HG02623 (cell line): ENCODE measurements around the gene HTR6.
"Not testable (repeated sequence)": the region's sequence is repeated elsewhere in the genome, so short reads cannot be mapped to it uniquely, and the experiment has no call there.

Source experiments
- ATAC-seq: cut with Tn5 transposase; IDR thresholded peaks from one replicate; pipeline ENCODE4 v1.9.1; 2021; ENCODE audit warnings: moderate library complexity; ENCODE audit not compliant: unreplicated experiment

HTR6 gene

GRCh38 chr1:19664453-19665185 is at the start of gene HTR6:
Gene HTR6 (plus strand): TSS chr1:19664875. CDS start chr1:19665754, 879 bp downstream.
- ATAC-seq, result no peak

GRCh38 chr1:19615438-19615837 is 49.2 kb upstream of the HTR6 start:
- ATAC-seq, result no peak

- ATAC-seq, result no peak
Measured at GRCh38 chr1:19616489-19616888, 48.2 kb upstream of the HTR6 start.

- ATAC-seq, result no peak
Measured at GRCh38 chr1:19617376-19617775, 47.3 kb upstream of the HTR6 start.

- no peak for ATAC-seq
Measured at GRCh38 chr1:19618428-19618827, 46.2 kb upstream of the HTR6 start.

GRCh38 chr1:19619697-19620384 is 44.8 kb upstream of the HTR6 start:
- ATAC-seq, result no peak

- ATAC-seq, result no peak
Measured at GRCh38 chr1:19620786-19621185, 43.9 kb upstream of the HTR6 start.

- ATAC-seq, result no peak
Measured at GRCh38 chr1:19621274-19621950, 43.3 kb upstream of the HTR6 start.

GRCh38 chr1:19622204-19622603 is 42.5 kb upstream of the HTR6 start:
- no peak for ATAC-seq

- no peak for ATAC-seq
Measured at GRCh38 chr1:19623523-19623922, 41.2 kb upstream of the HTR6 start.

GRCh38 chr1:19625291-19625937 is 39.3 kb upstream of the HTR6 start:
- ATAC-seq, result no peak

GRCh38 chr1:19628879-19629278 is 35.8 kb upstream of the HTR6 start:
- no peak for ATAC-seq

GRCh38 chr1:19629357-19629756 is 35.3 kb upstream of the HTR6 start:
- ATAC-seq, result no peak

GRCh38 chr1:19630192-19630591 is 34.5 kb upstream of the HTR6 start:
- ATAC-seq, result not testable (repeated sequence)

- no peak for ATAC-seq
Measured at GRCh38 chr1:19630720-19631395, 33.8 kb upstream of the HTR6 start.

GRCh38 chr1:19632211-19632610 is 32.5 kb upstream of the HTR6 start:
- no peak for ATAC-seq

- no peak for ATAC-seq
Measured at GRCh38 chr1:19633106-19633505, 31.6 kb upstream of the HTR6 start.

- ATAC-seq, result not testable (repeated sequence)
Measured at GRCh38 chr1:19635064-19635463, 29.6 kb upstream of the HTR6 start.

- ATAC-seq, result no peak
Measured at GRCh38 chr1:19635646-19636045, 29.0 kb upstream of the HTR6 start.

GRCh38 chr1:19636065-19636464 is 28.6 kb upstream of the HTR6 start:
- ATAC-seq, result no peak

- ATAC-seq, result not testable (repeated sequence)
Measured at GRCh38 chr1:19636749-19637148, 27.9 kb upstream of the HTR6 start.
